ENCODE results near the gene DNAJB8.

The DNAJB8 gene

DNA sequence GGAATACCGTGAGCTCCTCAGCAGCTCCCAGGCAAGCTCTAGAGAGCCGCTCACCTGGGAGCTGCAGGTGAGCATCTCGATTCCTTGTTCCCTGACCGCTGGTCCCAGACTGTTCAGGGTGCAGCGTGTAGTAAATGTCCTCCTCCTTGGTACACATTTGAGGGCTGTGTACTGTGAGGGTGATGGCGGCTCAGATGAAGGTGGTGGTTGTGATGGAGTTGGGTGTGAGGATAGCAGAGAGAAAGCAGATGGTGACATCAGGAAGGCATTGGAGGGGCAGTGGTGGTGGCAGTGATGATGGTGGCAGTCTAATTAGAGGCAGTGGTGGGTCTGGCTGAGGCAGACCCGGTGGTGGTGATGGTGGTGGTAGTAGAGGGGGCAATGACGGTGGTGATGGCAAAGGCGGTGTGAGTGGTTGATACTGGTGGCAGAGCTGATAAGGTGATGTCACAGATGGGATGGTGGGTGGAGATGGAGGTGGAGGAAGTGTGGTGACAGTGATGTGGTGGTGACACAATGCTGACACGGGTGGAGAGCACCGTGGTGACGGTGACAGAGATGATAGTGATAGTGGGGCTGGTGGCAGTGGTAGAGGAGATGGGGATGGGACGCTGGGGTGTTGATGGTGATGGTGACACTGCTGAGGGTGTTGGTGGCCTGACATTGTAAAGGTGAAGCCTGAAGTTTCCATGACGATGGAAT, at the start of gene DNAJB8:
Gene DNAJB8 (minus strand): TSS at position 51 of the 702 bp plus-strand sequence. CDS start 3,645 bp downstream, outside the sequence.
- DNase-seq (ENCODE audit: low spot score) = no peak

DNA sequence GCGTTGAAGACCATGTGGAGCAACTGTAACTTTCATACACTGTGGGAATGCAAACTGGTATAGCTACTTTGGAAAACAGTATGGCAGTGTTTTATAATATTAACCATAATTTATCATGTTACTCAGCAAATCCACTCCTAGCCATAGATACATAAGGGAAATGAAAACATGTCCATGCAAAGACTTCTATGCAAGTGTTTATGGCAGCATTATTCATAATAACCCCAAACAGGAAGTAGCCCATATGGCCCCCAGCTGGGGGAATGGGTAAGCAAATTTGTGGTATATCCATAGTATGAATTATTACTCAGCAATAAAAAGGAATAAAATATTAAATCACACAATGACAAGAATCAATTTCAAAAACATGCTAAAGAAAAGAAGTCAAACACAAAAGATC, 49.3 kb upstream of the DNAJB8 start:
- DNase-seq (ENCODE audit: low spot score) = no peak

DNA sequence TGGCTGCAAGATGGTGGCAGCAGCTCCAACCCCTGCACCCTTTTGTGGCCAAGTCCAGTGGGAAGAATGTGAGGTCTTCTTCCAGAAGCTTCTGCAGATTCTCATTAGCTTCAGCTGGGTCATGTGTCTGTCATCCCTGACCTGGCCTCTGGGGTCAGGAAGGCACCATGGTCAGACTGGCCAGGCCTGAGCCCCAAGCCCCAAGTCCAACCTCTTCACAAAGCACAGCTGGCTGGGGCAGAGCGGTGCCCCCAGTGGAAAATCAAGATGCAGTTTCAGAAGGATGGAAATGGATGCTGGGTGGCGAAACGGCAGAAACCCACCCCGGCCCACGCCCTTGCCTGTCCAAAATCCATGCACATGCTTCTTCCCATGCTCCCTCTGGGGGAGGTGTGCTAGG, 42.2 kb upstream of the DNAJB8 start:
- no peak for DNase-seq (ENCODE audit: low spot score)

DNA sequence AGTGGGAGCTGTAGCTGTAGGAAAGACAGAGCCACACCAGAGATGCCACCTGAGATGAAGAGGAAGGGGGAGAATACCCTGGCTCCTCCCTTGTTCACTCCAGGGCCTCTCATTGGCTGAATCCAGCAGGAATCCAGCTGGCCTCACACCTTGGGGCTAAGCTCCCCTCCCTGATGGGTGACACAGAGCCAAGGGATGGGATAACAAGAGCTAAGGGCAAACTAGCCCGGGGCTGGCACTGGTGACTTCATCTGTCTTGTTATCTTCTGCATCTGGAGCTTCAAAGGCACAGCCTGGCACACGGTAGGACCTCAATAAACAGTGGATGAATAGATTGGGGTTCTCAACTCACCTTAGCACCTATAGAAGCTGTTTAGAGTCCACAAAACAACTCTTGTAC, 40.1 kb upstream of the DNAJB8 start:
- DNase-seq (ENCODE audit: low spot score) = no peak

DNA sequence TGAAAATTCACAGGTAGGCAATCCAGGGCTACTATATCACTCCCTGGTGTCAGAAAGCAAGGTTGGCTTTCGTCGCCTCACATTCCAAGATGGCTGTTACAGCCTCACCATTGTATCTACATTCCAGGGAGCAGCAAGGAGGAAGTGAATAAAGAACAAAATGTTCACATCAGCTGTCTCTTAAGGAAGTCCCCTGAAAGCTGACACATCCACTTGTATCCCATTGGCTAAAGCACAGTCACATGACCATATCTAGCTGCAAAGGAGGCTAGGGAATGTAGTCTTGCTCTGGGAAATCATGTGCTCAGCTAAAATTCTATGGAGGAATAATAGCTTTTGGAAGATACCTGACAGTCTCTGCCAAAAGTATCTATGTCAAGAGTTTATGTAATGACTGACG, 39.1 kb upstream of the DNAJB8 start:
- DNase-seq (ENCODE audit: low spot score) = no peak

DNA sequence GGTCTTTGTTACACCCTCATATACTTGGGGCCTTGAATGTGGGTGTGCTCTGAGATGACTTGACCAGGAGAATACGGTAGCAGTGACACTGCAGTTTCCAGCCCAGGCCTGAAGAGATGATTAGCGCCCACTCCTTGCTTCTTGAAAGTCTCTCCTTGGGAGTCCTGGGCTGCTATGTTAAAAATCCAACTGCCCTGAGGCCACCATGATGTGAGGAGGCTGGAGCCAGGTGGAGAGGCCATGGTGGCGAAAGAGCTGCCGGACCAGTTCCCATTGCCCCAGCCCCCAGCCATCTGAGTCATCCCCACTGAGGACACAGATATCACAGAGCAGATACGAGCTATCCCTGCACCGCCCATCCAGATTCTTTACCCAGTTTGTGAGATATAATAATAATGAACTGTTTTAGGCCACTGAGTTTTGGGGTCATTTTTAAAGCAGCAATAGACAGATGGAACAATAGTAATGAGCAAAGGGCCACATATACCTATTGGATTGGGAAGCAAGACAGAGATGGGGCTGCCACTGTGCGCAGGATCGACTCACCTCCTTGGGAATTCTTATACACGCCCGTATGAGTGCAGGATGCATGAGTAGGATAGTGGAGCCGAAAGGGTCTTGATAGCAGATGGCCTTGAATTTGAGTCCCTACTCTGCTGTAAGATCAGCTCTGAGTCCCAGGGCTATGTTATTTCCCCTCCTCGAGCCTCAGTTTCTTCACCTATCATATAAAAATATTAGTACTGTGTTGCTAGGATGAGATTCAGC, 38.5 kb upstream of the DNAJB8 start:
- DNase-seq (ENCODE audit: low spot score) = no peak

DNA sequence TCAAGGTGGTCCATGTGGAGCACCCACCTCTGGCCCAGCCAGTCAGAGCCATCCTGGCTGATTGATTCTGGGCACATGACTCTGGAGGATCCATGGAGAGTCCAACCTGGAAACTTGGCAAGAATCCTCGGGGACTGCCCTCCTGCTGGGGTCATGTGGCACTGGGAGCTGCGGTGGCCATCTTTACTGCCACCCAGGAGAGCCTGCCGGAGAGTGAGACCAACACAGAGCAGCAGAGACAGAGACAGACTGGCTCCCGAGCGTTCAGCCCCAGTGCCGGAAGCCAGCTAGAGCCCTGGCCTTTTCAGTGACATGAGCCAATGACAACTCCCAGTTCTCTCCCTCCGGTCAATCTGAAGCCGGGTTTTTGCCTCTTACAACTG, 37.8 kb upstream of the DNAJB8 start:
- no peak for DNase-seq (ENCODE audit: low spot score)

DNA sequence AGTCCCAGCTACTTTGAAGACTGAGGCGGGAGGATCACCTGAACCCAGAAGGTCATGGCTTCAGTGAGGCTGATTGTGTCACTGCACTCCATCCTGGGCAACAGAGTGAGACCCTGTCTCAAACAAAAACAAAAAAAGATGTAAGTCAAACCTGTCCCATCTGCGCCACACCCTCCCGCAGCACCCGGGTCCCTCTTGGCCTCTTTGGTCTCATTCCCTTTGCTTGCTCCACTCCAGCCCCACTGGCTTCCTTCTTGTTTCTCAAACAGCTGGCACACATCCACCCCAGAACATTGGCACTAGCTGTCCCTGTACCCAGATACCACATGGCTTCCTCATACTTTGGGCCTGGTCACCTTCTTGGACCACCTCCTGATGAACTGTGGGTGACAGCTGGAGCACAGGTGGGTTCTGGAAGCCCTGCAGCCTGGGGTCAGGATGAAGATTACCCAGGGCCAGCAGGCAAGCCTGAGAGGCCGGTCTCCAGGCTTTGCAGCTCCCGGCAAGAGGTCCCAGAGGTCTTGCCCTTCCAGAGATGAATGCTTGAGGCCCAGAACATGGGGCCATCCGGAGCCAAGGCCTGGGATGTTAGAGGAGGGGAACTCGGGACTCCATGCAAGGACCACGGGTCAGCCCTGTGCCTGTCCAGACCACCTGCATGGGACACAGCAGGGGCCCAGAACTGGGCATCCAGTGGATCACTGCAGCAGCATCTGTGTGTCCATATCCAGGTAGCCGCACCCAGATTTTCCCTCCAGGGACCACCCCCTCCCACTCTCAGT, 37.3 kb upstream of the DNAJB8 start:
- no peak for DNase-seq (ENCODE audit: low spot score)

DNA sequence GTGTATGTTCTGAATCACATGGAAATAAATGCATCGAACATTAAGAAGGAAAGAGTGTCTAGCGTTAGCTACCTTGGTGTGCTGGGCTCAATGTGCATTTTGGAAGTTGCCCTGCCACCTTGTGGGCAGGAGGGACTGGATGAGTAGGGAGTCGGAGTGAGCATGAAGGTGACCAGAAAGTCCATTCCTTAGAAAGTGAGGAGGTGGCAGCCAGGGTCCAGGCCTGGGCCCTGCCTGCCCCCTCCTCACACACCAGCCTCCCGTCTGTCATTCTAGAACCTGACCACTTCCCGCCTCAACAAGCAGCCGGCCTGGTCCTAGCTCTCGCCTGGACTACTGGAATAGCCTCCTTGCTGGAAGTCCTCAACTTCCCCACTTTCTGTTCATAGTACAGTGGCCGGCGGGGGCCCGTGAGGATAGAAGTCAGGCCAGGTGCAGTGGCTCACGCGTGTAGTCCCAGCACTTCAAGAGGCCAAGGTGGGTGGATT, 36.5 kb upstream of the DNAJB8 start:
- DNase-seq (ENCODE audit: low spot score) = no peak

DNA sequence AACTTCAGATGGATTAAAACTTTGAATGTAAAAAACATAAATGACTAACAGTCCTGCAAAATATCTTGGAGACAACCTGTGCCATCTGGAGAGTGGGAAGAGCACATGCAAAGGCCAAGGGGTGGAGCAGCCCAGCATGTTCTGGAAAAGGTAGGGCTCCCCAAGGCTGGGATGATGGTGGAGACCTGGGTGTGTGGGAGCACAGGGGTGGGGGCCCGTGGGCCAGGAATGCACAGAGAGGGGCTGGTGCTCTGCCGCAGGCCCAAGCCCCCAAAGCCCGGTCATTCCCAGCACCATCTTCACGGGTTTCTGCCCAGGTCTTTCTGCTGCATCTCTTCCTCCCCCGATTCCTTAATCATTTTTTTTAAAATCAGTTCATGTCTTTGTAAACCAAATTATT, 36.0 kb upstream of the DNAJB8 start:
- DNase-seq (ENCODE audit: low spot score) = no peak

DNA sequence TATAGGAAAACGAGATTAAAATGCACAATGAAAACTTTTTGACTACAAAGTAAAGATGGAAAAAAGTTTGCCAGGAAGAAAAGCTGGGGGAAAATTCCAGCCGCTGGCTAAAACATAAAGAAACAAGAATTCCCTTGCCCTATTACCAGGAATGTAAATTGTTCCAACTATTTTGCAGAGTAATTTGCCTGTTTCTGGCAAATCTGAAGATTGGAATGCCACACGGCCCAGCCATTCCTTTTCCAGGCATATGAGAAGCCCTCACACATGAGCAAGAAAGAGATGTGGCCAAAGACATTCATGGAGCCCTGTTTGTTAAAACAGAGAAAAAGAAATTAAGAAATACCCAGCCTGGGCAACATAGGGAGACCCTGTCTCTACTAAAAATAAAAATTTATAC, 34.7 kb upstream of the DNAJB8 start:
- DNase-seq (ENCODE audit: low spot score) = no peak

DNA sequence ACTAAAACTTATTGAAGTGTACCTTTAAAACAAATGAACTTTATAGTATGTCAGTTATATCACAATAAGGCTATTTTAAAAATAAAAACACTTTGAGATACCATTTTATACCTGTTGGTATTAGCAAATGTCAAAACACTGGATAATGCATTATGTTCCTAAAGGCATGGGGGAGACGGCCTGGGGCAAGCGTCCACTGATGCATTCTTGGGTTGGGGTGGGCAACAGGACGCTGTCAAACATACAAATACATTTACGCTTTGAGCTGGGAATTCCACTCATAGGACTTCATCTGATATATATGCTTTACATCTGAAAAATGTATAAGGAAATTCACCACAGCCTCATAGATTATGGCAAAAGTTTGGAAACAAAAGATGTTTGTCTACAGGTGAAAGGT, 33.9 kb upstream of the DNAJB8 start:
- DNase-seq (ENCODE audit: low spot score) = no peak

DNA sequence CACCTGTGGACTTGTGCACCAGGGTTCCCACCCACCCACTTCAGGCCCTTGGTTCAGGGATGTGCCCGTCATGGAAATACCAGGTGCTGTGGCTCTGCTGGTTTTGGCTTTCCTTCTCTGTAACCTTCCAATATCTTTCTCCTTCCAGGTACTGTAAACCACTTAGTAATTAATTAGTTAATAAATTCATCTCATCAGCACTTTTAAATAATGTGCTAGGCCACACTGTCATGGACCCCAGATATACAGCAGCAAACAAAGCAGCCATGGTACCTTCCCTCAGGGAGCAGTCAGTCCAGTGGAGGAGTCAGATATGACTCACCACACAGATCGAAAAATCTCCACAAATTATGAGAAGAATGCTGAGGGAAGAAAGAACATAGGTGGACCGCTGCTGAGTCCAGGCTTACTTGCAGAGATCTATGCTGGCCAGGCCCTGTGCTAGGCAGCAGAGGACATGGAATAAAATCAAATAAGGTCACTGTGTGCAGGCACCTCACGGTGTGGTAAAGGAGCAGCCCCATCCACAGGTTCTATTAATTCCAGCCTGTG, 33.1 kb upstream of the DNAJB8 start:
- no peak for DNase-seq (ENCODE audit: low spot score)

DNA sequence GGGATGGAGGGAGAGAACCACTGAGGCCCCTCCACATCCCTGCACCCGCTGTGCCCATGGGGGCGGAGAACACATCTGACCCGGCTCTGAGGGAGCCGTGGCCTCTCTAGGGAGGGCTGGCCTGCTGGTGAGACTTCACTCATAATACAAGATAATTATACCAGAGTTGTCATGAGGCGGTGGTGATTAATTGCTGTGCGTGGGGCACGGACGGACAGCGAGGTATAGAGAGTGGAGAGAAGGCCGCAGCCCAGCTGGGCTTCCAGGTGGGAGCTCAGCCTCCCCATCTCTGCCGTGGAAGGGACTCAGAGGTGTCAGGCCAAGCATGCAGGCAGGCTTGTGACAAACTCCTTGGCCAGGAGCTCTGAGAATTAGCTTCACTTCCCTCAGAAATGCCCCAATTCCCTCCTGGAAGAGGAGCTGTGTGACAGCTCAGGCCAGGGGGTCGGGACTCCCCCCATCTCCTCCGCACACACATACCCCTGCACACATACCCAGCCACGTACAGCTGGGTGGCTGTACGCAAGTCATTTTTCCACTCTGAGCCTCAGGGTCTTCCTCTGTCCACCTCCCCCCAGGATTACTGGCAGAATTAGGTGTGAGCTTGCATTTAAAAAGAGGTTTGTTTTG, 32.3 kb upstream of the DNAJB8 start:
- no peak for DNase-seq (ENCODE audit: low spot score)

DNA sequence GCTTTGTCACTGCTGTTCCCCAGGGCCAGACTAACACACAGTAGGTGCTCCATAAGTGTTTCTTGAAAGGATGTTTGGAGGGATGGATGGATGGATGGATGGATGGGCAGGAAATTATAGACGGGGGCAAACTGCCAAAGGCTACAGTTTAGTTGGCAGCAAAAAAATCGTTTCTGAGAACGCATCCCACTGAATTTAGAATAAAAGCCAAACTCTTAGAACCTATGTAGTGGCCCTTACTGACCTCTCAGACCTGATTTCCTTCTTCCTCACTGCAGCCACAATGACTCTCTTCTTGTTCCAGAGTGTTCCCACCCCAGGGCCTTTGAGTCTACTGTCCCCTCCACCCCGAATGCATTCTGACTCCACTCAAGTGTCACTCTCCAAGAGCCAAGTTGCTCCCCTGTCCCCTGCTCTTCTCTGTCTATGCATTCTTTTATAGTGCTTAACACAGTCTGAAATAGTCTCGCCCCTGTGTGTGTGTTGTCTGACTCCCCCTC, 31.5 kb upstream of the DNAJB8 start:
- DNase-seq (ENCODE audit: low spot score) = no peak

DNA sequence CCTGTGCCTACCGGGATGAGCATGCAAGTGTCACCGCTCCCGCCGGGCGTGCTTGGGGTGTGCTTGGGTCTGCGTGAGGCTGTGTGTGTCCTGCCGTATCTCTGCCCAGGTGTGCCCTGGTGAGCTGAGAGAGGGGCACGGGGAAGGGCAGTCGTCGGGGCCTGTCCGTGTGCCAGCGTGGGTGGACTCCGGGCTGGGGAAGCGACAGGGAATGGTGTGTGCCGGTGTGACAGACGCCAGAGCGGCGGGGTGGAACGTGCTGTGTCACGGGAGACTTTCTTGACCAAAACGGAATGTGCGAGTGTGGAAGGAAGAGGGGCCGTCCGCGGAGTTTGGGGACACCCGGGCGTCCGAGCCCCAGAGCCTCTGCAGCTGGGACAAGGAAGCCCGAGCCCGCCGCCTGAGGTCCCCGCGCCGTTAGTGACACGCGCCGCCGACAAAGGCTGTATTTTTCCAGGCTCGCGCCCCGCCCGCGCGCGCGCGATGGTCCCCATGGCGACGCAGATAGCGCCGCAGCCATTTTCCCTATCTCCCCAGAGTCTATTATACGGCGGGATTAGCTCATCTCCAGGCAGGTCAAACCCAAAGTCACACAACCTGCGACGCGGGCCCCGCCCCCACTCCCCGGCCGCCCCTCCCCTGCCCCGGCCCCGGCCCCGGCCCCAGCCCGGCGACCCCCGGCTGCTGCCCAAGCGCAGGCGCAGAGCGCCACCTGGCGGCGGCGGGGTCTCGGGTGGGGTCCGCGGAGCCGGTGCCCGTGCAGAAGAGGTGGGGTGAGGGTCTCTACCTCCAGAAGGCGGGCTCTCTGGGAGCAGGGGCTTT, 30.8 kb upstream of the DNAJB8 start:
- DNase-seq (ENCODE audit: low spot score) = peak; percentile 92

DNA sequence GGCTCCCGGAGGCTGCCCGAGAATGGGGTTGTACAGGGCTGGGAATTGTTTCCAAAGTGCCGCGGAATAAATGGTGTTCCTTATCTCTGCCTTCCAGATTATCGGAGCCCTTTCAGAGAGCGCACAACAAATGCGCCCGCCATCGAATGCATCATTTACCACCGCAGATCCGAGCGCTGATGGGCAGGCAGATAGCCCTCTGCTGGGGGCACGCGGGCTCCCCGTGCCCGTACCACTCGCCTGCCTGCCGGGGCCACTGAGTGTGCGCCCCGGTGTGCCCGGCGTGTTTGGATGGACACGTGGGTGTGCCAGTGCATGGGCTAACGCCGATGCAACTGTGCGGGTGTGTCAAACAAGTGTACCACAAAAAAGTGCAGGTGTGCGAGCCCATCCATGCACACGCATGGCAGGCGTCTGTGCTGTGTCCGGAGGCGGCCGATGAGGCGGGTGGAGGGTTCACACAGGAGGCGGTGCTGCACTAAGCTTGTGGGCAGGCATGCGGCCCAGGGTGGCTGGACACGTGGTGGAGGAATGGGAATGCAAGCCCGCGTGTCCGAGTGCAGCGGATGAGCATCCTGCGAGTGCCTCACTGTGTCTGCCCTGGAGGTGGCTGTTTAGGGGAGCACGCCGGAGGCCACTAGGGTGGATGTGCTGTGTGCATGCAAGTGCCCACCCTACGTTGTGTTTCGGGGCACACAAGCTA, 30.1 kb upstream of the DNAJB8 start:
- DNase-seq (ENCODE audit: low spot score) = no peak

DNA sequence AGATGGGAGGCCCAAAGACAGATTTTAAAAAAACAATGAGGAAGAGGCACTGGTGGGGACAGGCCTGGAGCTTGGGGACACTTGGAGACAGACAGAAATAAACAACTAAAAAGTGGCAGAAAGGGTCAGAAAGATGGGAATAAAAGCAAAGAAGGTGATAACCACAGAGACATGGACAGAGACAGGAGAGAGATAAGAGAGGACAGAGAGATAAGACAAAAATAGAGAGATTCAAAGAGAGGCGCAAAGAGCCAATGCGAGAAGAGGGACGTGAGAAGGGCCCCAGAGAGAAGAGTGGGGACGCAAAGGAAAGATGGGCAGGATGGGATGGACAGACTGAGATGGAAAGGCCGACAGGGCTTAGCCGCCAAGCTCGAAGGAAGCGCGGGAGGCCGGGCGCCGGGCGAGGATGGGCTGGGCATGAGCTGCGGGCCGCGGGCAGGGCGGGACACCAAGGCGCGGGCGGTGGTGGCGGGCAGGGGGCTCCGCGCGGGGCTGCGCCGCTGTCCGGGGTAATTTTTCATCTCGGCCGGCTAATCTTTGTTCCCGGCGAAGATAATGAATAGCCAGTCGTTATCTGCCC, 29.4 kb upstream of the DNAJB8 start:
- no peak for DNase-seq (ENCODE audit: low spot score)

DNA sequence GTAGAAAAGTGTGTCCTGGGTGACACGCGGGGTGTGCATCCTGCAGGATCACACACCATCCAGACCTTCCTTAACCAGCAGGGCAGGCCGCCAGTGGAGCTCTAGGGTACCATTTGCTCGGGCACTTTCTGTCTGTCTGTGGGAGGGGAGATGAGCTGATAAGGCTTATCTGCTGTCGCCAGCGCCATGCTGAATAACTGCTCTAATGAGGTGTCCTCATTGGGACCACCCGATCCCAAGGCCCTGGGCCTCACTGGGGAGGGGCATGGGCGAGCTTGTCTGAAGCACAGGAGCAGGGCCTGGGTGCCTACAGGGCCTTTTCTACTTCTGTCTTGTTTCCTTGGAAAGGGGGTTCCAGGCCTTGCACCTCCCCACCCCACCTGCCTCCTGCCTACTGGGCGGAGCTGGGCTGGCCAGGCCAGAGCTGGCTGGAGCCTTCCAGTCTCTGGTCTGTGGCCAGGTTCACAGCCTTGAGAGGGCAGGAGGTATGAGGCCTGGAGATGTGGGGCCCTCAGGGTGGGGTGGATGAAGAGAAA, 28.8 kb upstream of the DNAJB8 start:
- DNase-seq (ENCODE audit: low spot score) = no peak

DNA sequence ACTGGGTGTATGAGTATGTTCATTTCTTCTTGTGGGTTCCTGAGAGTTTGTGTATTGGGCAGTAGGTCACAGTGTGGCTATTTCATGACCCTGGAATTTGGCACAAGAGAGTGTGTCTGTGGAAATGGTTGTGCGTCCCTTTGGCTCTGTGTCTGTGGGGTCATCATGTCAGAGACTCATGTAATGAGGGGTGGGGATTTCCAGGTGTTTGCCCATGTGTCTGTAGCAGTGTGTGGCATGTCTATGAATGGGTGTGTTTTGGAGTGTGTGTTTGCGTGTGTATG, 27.6 kb upstream of the DNAJB8 start:
- no peak for DNase-seq (ENCODE audit: low spot score)
